Measurements from ENCODE around the gene ELOB. TPM values are rescaled to one million over a fixed set of nuclear protein-coding genes. Genes with fewer than 3 reads are reported as not detected.

The ELOB gene
- total RNA-seq, 1 donor, result 195 TPM

DNA sequence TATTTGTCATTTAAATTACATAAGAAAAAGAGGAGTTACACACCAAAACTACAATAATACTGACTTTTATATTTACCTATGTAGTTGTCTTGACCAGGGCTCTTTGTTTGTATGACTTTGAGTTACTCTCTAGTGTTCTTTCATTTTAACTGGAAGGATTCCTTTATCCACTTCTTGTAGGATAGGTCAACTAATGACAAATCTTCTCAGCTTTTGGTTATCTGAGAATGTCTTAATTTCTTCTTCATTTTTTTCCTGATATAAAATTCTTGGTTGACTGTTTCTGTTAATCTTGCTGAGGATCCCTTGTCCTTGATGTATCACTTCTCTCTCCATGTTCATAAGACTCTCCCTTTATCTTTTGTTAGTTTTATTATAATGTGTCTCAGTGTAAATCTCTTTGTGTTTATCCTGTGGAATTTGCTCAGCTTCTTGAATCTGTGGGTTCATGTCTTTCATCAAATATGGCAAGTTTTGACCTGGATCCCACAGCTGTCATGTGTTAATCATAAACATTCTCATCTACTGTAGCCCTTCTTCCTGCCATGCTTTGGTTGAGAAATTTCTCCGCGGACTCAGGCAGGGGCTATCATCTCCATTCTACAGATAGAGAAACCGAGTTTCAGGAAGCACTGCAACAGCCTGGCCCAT is 26.6 kb upstream of the ELOB start:
- Histone ChIP-seq H3K79me2 (ENCODE audit: insufficient read depth, low read length) (no peaks in the 10 kb centered on the region), H2AFZ (ENCODE audit: low read length) (no peak overlapping the region), H3K27ac (ENCODE audit: low read depth, low read length) (no peak overlapping the region), H3K4me3 (ENCODE audit: insufficient read depth, low read length) (no peak overlapping the region), H4K20me1 (ENCODE audit: insufficient read depth, low read length) (no peaks in the 10 kb centered on the region), H3K27me3 (ENCODE audit: insufficient read depth, low read length) (peaks cover 13% of the 10 kb centered on the region), H3K4me1 (ENCODE audit: insufficient read depth, low read length) (no peaks in the 10 kb centered on the region), H3K4me2 (ENCODE audit: insufficient read depth, low read length) (no peak overlapping the region), H3K36me3 (ENCODE audit: insufficient read depth, low read length) (no peaks in the 10 kb centered on the region), H3K9me3 (ENCODE audit: low read depth, low read length) (peaks cover 6% of the 10 kb centered on the region)
- DNase-seq (ENCODE audit: insufficient read length, low spot score, missing footprints), result peak; percentile 58
- TF ChIP-seq, protein P1, sequence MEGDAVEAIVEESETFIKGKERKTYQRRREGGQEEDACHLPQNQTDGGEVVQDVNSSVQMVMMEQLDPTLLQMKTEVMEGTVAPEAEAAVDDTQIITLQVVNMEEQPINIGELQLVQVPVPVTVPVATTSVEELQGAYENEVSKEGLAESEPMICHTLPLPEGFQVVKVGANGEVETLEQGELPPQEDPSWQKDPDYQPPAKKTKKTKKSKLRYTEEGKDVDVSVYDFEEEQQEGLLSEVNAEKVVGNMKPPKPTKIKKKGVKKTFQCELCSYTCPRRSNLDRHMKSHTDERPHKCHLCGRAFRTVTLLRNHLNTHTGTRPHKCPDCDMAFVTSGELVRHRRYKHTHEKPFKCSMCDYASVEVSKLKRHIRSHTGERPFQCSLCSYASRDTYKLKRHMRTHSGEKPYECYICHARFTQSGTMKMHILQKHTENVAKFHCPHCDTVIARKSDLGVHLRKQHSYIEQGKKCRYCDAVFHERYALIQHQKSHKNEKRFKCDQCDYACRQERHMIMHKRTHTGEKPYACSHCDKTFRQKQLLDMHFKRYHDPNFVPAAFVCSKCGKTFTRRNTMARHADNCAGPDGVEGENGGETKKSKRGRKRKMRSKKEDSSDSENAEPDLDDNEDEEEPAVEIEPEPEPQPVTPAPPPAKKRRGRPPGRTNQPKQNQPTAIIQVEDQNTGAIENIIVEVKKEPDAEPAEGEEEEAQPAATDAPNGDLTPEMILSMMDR (IDR thresholded peaks at IDR 0.05; ENCODE audit: extremely low read depth, low read depth, low read length), result no peak

- peak; percentile 32 for DNase-seq (ENCODE audit: insufficient read length, low spot score, missing footprints)
- Histone ChIP-seq H4K20me1 (ENCODE audit: insufficient read depth, low read length) (no peaks in the 10 kb centered on the region), H3K79me2 (ENCODE audit: insufficient read depth, low read length) (no peaks in the 10 kb centered on the region), H2AFZ (ENCODE audit: low read length) (no peak overlapping the region), H3K4me3 (ENCODE audit: insufficient read depth, low read length) (no peak overlapping the region), H3K36me3 (ENCODE audit: insufficient read depth, low read length) (no peaks in the 10 kb centered on the region), H3K4me2 (ENCODE audit: insufficient read depth, low read length) (no peak overlapping the region), H3K27me3 (ENCODE audit: insufficient read depth, low read length) (peaks cover 12% of the 10 kb centered on the region), H3K9me3 (ENCODE audit: low read depth, low read length) (peaks cover 6% of the 10 kb centered on the region), H3K4me1 (ENCODE audit: insufficient read depth, low read length) (no peaks in the 10 kb centered on the region), H3K27ac (ENCODE audit: low read depth, low read length) (no peak overlapping the region)
- TF ChIP-seq, protein P1 (IDR thresholded peaks at IDR 0.05; ENCODE audit: extremely low read depth, low read depth, low read length), result no peak
Observed at GRCh38 chr16:2799859-2800226, 22.8 kb upstream of the ELOB start.

DNA sequence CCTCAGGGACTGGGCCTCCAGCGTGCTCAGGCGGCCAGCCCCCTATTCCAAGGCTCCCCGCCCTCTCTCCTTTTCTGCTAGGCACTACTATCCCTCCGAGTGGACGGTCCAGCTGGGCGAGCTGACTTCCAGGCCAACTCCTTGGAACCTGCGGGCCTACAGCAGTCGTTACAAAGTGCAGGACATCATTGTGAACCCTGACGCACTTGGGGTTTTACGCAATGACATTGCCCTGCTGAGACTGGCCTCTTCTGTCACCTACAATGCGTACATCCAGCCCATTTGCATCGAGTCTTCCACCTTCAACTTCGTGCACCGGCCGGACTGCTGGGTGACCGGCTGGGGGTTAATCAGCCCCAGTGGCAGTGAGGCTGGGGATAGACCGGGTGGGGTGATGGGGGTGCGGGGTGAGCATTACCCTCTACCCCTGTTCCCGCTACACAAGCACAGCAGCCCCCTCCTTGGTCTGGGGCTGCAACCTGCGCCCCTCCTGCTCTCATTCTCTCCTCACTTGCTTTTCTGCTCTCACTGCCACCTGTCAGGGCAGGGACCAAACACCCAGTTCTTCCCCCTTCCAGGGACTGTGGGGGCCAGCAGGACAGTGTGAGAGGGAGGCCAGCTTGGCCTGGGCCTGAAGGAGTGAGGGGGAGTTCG is 22.3 kb upstream of the ELOB start:
- Histone ChIP-seq H3K4me1 (ENCODE audit: insufficient read depth, low read length) (no peaks in the 10 kb centered on the region), H3K27me3 (ENCODE audit: insufficient read depth, low read length) (peaks cover 17% of the 10 kb centered on the region), H3K4me3 (ENCODE audit: insufficient read depth, low read length) (no peak overlapping the region), H4K20me1 (ENCODE audit: insufficient read depth, low read length) (no peaks in the 10 kb centered on the region), H3K9me3 (ENCODE audit: low read depth, low read length) (peaks cover 6% of the 10 kb centered on the region), H3K27ac (ENCODE audit: low read depth, low read length) (no peak overlapping the region), H2AFZ (ENCODE audit: low read length) (no peak overlapping the region), H3K36me3 (ENCODE audit: insufficient read depth, low read length) (no peaks in the 10 kb centered on the region), H3K79me2 (ENCODE audit: insufficient read depth, low read length) (no peaks in the 10 kb centered on the region), H3K4me2 (ENCODE audit: insufficient read depth, low read length) (no peak overlapping the region)
- DNase-seq (ENCODE audit: insufficient read length, low spot score, missing footprints), result peak; percentile 57
- TF ChIP-seq, protein P1 (IDR thresholded peaks at IDR 0.05; ENCODE audit: extremely low read depth, low read depth, low read length), result no peak

DNA sequence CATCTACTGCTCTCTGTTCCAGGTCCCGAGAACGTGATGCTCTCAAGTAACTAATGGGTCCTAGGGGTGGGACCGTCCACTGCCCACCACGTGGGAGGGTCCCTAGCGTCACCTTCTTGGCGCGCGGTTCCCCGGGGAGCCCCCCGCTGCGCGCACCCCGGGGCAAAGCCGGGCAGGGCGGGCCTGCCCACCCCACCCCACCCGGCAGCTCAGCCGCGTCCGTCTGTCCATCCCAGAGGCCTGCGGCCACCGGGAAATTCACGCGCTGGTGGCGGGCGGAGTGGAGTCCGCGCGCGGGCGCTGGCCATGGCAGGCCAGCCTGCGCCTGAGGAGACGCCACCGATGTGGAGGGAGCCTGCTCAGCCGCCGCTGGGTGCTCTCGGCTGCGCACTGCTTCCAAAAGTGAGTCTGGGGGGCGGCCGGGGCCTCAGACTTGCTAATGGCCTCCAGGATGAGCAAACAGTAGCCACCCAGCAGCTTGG is 21.7 kb upstream of the ELOB start:
- Histone ChIP-seq H3K4me1 (ENCODE audit: insufficient read depth, low read length) (no peaks in the 10 kb centered on the region), H4K20me1 (ENCODE audit: insufficient read depth, low read length) (no peaks in the 10 kb centered on the region), H3K27me3 (ENCODE audit: insufficient read depth, low read length) (peaks cover 19% of the 10 kb centered on the region), H3K79me2 (ENCODE audit: insufficient read depth, low read length) (no peaks in the 10 kb centered on the region), H3K9me3 (ENCODE audit: low read depth, low read length) (no peaks in the 10 kb centered on the region), H3K4me3 (ENCODE audit: insufficient read depth, low read length) (no peak overlapping the region), H3K36me3 (ENCODE audit: insufficient read depth, low read length) (no peaks in the 10 kb centered on the region), H2AFZ (ENCODE audit: low read length) (no peak overlapping the region), H3K4me2 (ENCODE audit: insufficient read depth, low read length) (no peak overlapping the region), H3K27ac (ENCODE audit: low read depth, low read length) (no peak overlapping the region)
- TF ChIP-seq, protein P1 (IDR thresholded peaks at IDR 0.05; ENCODE audit: extremely low read depth, low read depth, low read length), result no peak
- DNase-seq (ENCODE audit: insufficient read length, low spot score, missing footprints), result peak; percentile 77

Data from osteoblast (primary cell).